Stimulated activated effector memory CD8-positive, alpha-beta T cell treated with anti-CD3 and anti-CD28 coated beads, Interleukin-12 subunit alpha, Interleukin-12 subunit beta, amount 100 ng/mL, for 72 hours (primary cell): ENCODE results near the gene MAD1L1.
A peak's percentile ranks its signal among the peaks of the same experiment; 100 is the strongest.

Experiments
- ATAC-seq: fragments of 150-1000 bp; cut with Tn5 transposase; 2 replicates; pipeline ENCODE4 v1.10.0; 2021
- DNase-seq, 2 donors: peaks; one replicate each; pipeline ENCODE4 v3.0.0; 2021 to 2022; ENCODE audit warnings: low spot score in 2 of 2
- H3K27ac Mint-ChIP-seq: one replicate; pipeline ENCODE4 v1.8.0; 2022; ENCODE audit warnings: mild to moderate bottlenecking, mixed read lengths
- H3K36me3 Mint-ChIP-seq: one replicate; pipeline ENCODE4 v1.8.0; 2022; ENCODE audit warnings: mild to moderate bottlenecking, mixed read lengths
- H3K4me1 Mint-ChIP-seq: one replicate; pipeline ENCODE4 v1.8.0; 2022; ENCODE audit warnings: mixed read lengths
- H3K4me3 Mint-ChIP-seq: one replicate; pipeline ENCODE4 v1.8.0; 2022; ENCODE audit warnings: mild to moderate bottlenecking, mixed read lengths
- H3K9me3 Mint-ChIP-seq: one replicate; pipeline ENCODE4 v1.8.0; 2022; ENCODE audit warnings: mixed read lengths

MAD1L1 gene

GRCh38 chr7:2233926-2234325 lies 1.2 kb upstream of the MAD1L1 start:
- DNase-seq = no peak
- no peaks in the 10 kb centered on the region for H3K9me3 Mint-ChIP-seq
- peaks cover 37% of the 10 kb centered on the region for H3K4me1 Mint-ChIP-seq
- peaks cover 73% of the 10 kb centered on the region for H3K36me3 Mint-ChIP-seq
- no peak overlapping the region for H3K27ac Mint-ChIP-seq
- ATAC-seq = no peak
- peak overlapping the region; percentile 83 for H3K4me3 Mint-ChIP-seq

GRCh38 chr7:2231992-2232765 lies 566 bp downstream of the MAD1L1 start:
- DNase-seq (peak in 1 of 2 donors; percentile 67), ATAC-seq (peak; percentile 70)
- H3K9me3 Mint-ChIP-seq = no peaks in the 10 kb centered on the region
- H3K4me1 Mint-ChIP-seq = peaks cover 42% of the 10 kb centered on the region
- peak overlapping the region; percentile 91 for H3K27ac Mint-ChIP-seq
- H3K4me3 Mint-ChIP-seq = peak overlapping the region; percentile 83
- peaks cover 66% of the 10 kb centered on the region for H3K36me3 Mint-ChIP-seq

- ATAC-seq = no peak
Measured at GRCh38 chr7:2230882-2231281, 1.9 kb downstream of the MAD1L1 start.

GRCh38 chr7:2230226-2230625 lies 2.5 kb downstream of the MAD1L1 start:
- H3K9me3 Mint-ChIP-seq = no peaks in the 10 kb centered on the region
- H3K4me1 Mint-ChIP-seq = peaks cover 41% of the 10 kb centered on the region
- H3K27ac Mint-ChIP-seq = no peak overlapping the region
- ATAC-seq (no peak), DNase-seq (no peak)
- peaks cover 61% of the 10 kb centered on the region for H3K36me3 Mint-ChIP-seq
- no peak overlapping the region for H3K4me3 Mint-ChIP-seq

More at GRCh38 chr7:2230882-2231281, 1.9 kb downstream of the MAD1L1 start:
- Mint-ChIP-seq H3K9me3 (no peaks in the 10 kb centered on the region), H3K27ac (no peak overlapping the region), H3K4me1 (peaks cover 42% of the 10 kb centered on the region), H3K4me3 (no peak overlapping the region), H3K36me3 (peaks cover 66% of the 10 kb centered on the region)
- no peak for DNase-seq

GRCh38 chr7:2229467-2229866 lies 3.3 kb downstream of the MAD1L1 start:
- DNase-seq (no peak), ATAC-seq (no peak)
- Mint-ChIP-seq H3K36me3 (peaks cover 54% of the 10 kb centered on the region), H3K4me3 (no peak overlapping the region), H3K27ac (no peak overlapping the region), H3K9me3 (no peaks in the 10 kb centered on the region), H3K4me1 (peaks cover 34% of the 10 kb centered on the region)

GRCh38 chr7:2228921-2229320 lies 3.8 kb downstream of the MAD1L1 start:
- H3K4me1 Mint-ChIP-seq = peaks cover 37% of the 10 kb centered on the region
- H3K9me3 Mint-ChIP-seq = no peaks in the 10 kb centered on the region
- H3K4me3 Mint-ChIP-seq = no peak overlapping the region
- no peak overlapping the region for H3K27ac Mint-ChIP-seq
- DNase-seq (no peak), ATAC-seq (no peak)
- peaks cover 53% of the 10 kb centered on the region for H3K36me3 Mint-ChIP-seq

- H3K4me1 Mint-ChIP-seq = peaks cover 31% of the 10 kb centered on the region
- H3K4me3 Mint-ChIP-seq = no peak overlapping the region
- no peaks in the 10 kb centered on the region for H3K9me3 Mint-ChIP-seq
- peak overlapping the region; percentile 50 for H3K27ac Mint-ChIP-seq
- peaks cover 53% of the 10 kb centered on the region for H3K36me3 Mint-ChIP-seq
- ATAC-seq (no peak), DNase-seq (no peak)
Measured at GRCh38 chr7:2227699-2228098, 5.0 kb downstream of the MAD1L1 start.

GRCh38 chr7:2225830-2226229 lies 6.9 kb downstream of the MAD1L1 start:
- H3K36me3 Mint-ChIP-seq = peaks cover 59% of the 10 kb centered on the region

GRCh38 chr7:2225336-2225735 lies 7.4 kb downstream of the MAD1L1 start:
- no peak for DNase-seq
- Mint-ChIP-seq H3K9me3 (no peaks in the 10 kb centered on the region), H3K4me1 (peaks cover 26% of the 10 kb centered on the region), H3K36me3 (peaks cover 59% of the 10 kb centered on the region), H3K4me3 (no peak overlapping the region), H3K27ac (no peak overlapping the region)
- ATAC-seq = no peak

More at GRCh38 chr7:2225830-2226229, 6.9 kb downstream of the MAD1L1 start:
- no peak for ATAC-seq
- H3K9me3 Mint-ChIP-seq = no peaks in the 10 kb centered on the region
- no peak overlapping the region for H3K4me3 Mint-ChIP-seq
- peaks cover 29% of the 10 kb centered on the region for H3K4me1 Mint-ChIP-seq
- DNase-seq = no peak
- no peak overlapping the region for H3K27ac Mint-ChIP-seq

GRCh38 chr7:2224934-2225333 lies 7.8 kb downstream of the MAD1L1 start:
- H3K4me1 Mint-ChIP-seq = peaks cover 22% of the 10 kb centered on the region
- no peak overlapping the region for H3K27ac Mint-ChIP-seq
- H3K9me3 Mint-ChIP-seq = no peaks in the 10 kb centered on the region
- no peak for ATAC-seq
- peaks cover 55% of the 10 kb centered on the region for H3K36me3 Mint-ChIP-seq
- H3K4me3 Mint-ChIP-seq = no peak overlapping the region
- DNase-seq = no peak

- ATAC-seq (no peak), DNase-seq (no peak)
- Mint-ChIP-seq H3K9me3 (no peaks in the 10 kb centered on the region), H3K36me3 (peaks cover 51% of the 10 kb centered on the region), H3K27ac (peak overlapping the region; percentile 58), H3K4me1 (peaks cover 17% of the 10 kb centered on the region), H3K4me3 (no peak overlapping the region)
Measured at GRCh38 chr7:2224491-2224928, 8.2 kb downstream of the MAD1L1 start.

GRCh38 chr7:2223321-2223720 lies 9.4 kb downstream of the MAD1L1 start:
- no peak overlapping the region for H3K27ac Mint-ChIP-seq
- peaks cover 42% of the 10 kb centered on the region for H3K36me3 Mint-ChIP-seq
- H3K4me1 Mint-ChIP-seq = peaks cover 15% of the 10 kb centered on the region
- H3K9me3 Mint-ChIP-seq = no peaks in the 10 kb centered on the region
- H3K4me3 Mint-ChIP-seq = no peak overlapping the region
- ATAC-seq (no peak), DNase-seq (no peak)

- H3K27ac Mint-ChIP-seq = no peak overlapping the region
- DNase-seq (no peak), ATAC-seq (no peak)
- no peaks in the 10 kb centered on the region for H3K9me3 Mint-ChIP-seq
- peaks cover 41% of the 10 kb centered on the region for H3K36me3 Mint-ChIP-seq
- H3K4me1 Mint-ChIP-seq = peaks cover 10% of the 10 kb centered on the region
- no peak overlapping the region for H3K4me3 Mint-ChIP-seq
Measured at GRCh38 chr7:2222516-2222915, 10.2 kb downstream of the MAD1L1 start.

- no peak overlapping the region for H3K27ac Mint-ChIP-seq
- DNase-seq = no peak
- no peaks in the 10 kb centered on the region for H3K9me3 Mint-ChIP-seq
- H3K4me3 Mint-ChIP-seq = no peak overlapping the region
- H3K36me3 Mint-ChIP-seq = peaks cover 44% of the 10 kb centered on the region
- H3K4me1 Mint-ChIP-seq = peaks cover 14% of the 10 kb centered on the region
- no peak for ATAC-seq
Measured at GRCh38 chr7:2220954-2221353, 11.8 kb downstream of the MAD1L1 start.

GRCh38 chr7:2220506-2220905 lies 12.2 kb downstream of the MAD1L1 start:
- Mint-ChIP-seq H3K27ac (no peak overlapping the region), H3K36me3 (peaks cover 46% of the 10 kb centered on the region), H3K9me3 (no peaks in the 10 kb centered on the region), H3K4me1 (peaks cover 19% of the 10 kb centered on the region), H3K4me3 (no peak overlapping the region)
- DNase-seq (no peak), ATAC-seq (no peak)

- Mint-ChIP-seq H3K9me3 (no peaks in the 10 kb centered on the region), H3K4me3 (no peak overlapping the region), H3K4me1 (peaks cover 22% of the 10 kb centered on the region), H3K27ac (no peak overlapping the region), H3K36me3 (peaks cover 50% of the 10 kb centered on the region)
- ATAC-seq = no peak
- no peak for DNase-seq
Measured at GRCh38 chr7:2220030-2220429, 12.7 kb downstream of the MAD1L1 start.
